GM20431 (cell line): ENCODE results near the gene POLR2L.

ENCODE experiments used
- in situ Hi-C: fragments of 300-500 bp; cut with MseI, MboI; formaldehyde crosslinking; loops from one replicate; pipeline ENCODE4 v1.15.0; 2020; ENCODE audit warnings: low sequenced_read_pairs; ENCODE audit not compliant: unreplicated experiment

POLR2L gene

DNA sequence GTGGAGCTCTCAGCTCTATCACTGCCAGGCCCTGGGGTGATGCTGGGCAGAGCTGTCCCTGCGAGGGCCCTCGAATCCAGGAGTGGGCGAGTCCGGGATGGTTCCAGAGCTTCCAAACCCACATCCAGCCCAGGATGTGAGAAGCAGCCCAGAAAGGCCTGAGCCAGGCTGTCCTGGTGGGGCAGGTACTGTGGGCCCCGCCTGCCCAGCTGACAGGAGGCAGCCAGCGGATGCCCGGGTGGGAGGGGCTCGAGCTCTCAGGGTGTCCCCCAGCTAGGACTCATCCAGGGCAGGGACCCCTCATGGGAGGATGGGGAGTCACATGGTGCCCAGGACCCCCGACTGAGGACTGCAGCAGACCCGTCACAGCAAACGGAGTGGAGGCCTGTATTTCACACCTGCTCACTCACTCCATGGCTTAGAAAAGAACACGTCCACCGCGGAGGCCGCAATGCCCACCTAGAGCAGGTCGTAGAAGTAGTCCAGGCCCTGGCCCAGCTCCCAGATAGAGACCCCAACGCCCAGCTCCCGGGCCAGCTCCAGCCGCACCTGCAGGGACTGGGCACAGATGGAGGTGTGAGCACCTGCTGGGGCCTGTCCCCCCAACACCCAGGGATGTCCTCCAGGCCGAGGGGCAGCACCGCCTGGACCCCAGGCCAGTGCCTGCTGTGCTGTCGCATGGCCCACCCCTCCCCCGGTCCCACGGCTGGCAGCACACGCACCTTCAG, 27.2 kb upstream of the POLR2L start:
- in situ Hi-C loops: no loop called here

- in situ Hi-C loops: no loop called here
Observed at GRCh38 chr11:868802-869201, 26.5 kb upstream of the POLR2L start.

GRCh38 chr11:868394-868793, 26.1 kb upstream of the POLR2L start:
- in situ Hi-C loops: no loop called here

- in situ Hi-C loops: no loop called here
Observed at GRCh38 chr11:867856-868358, 25.6 kb upstream of the POLR2L start.

DNA sequence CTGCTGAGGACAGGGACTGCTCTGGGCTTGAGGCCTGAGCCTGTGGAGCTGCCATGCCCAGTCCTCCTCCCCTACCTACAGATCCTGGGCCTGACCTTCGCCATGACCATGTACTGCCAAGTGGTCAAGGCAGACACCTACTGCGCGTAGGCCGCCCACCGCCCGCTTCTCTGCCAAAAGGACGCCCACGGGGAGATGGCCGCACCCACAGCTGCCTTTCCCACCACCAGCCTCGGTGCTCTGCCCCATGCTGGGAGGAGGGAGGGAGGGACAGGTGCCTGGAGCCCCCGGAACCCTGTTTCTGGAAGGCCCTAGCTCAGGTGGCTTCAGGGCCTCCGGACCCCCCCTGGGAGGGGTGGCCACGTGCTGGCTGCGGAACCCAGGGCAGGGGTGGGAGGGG, 24.2 kb upstream of the POLR2L start:
- in situ Hi-C loops: no loop called here

- in situ Hi-C loops: no loop called here
Observed at GRCh38 chr11:865462-866430, 23.4 kb upstream of the POLR2L start.

DNA sequence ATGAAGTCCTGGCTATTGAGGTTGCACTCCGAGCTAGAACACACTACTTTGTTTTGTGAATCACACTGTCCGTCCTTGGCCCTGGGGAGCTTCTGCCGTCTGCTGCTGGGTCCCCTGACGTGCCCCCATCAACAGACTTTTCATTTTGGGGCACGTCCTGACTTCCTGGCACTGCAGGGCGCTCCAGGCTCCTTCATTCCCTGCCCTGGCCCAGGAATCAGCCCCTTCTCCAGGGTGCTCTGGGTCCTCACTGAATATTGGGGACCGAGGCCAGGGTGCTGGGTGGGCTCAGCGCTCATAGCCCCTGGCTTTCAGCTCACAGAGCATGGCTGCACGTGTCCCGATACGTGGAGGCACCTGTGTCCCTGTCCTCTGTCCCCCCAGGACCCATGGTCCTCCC, 22.6 kb upstream of the POLR2L start:
- in situ Hi-C loops: no loop called here

- in situ Hi-C loops: no loop called here
Observed at GRCh38 chr11:863910-864827, 21.8 kb upstream of the POLR2L start.

- in situ Hi-C loops: no loop called here
Observed at GRCh38 chr11:863023-863909, 20.9 kb upstream of the POLR2L start.

- in situ Hi-C loops: no loop called here
Observed at GRCh38 chr11:862696-863022, 20.3 kb upstream of the POLR2L start.

- in situ Hi-C loops: no loop called here
Observed at GRCh38 chr11:862081-862661, 19.8 kb upstream of the POLR2L start.

DNA sequence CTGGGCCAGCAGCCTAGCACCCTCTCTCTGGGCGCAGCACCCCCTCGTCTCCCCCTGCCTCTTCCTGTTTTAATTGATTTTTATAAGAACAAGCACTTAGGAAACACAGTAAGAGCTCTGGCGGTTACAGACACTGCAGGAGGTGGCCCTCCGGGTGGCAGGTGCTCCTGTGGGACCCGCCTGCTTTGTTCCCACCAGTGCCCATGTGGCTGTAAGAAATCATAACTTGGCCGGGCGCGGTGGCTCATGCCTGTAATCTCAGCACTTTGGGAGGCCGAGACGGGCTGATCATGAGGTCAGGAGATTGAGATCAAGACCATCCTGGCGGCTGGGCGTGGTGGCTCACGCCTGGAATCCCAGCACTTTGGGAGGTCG, 18.8 kb upstream of the POLR2L start:
- in situ Hi-C loops: no loop called here

DNA sequence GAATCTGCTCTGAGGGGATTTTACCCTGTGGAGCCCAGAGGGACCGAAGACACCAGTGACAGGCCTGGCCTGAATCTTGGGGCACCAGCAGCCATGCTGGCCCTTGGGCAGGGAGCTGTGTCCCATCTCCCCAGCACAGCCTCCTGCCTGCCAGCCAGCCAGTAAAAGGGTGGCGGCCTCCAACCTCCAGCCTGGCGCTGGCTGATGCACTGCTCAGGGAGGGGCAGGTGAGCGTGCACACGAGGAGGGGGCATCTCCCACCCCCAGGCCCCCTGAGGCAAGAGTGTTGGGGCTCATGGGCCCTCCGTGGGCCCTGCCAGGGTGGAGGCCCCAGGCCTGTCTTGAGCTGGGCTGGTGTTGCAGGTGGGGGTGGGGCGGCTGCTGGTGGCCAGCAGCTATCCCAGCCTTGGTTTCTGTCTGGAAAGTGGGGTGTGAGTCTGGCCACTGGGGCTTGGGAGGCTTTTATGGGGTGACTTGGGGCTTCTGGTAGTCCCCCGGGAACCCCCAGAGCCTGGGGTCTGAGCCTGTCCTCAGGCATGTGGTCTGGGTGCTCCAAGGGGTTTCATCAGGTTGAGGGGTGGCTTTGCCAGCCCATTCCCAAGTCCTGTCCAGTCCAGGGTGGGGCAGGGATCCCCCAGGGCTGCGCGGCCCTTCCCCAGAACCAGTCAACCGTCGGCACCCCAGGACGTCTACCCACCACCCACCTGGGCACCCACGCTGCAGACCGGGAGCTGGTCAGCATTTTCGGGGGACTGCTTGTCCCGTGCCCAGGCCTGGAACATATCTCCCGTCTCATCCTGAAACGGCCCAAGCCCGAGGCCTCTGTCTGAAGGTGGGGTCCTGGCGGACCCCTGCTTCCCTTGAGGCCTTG, 18.1 kb upstream of the POLR2L start:
- in situ Hi-C loops: no loop called here

DNA sequence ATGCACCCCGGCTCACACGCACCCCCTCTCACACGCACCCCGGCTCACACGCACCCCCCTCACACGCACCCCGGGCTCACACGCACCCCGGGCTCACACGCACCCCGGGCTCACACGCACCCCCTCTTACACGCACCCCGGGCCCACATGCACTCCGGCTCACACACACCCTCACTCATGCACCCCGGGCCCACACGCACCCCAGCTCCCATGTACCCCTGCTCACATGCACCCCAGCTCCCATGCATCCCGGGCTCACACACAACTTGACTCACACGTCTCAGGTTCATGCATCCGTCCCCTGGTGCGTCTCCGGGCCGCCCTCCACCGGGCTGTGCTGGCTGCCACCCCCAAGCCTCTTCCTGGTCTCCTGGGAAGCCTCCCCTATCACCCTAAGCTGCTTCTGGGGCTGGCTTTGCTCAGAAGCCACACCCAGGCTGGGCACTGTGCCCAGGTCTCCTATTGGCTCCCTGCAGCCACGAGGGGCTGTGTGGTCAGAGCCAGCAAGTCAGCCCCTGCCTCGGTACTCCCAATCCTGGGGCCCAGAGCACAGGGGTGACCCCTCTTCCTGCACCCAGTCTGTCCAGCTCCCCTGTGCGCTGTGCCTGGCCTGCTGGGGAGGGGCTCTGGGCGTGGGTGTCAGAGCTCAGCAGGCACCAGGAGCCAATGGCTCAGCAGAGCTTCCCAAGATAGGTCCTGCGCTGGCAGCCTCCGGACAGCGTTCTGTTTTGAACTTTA, 17.2 kb upstream of the POLR2L start:
- in situ Hi-C loops: loop anchor here (10.0 kb wide), 1 partner anchor 195 kb away; no protein-coding TSS in a partner anchor

DNA sequence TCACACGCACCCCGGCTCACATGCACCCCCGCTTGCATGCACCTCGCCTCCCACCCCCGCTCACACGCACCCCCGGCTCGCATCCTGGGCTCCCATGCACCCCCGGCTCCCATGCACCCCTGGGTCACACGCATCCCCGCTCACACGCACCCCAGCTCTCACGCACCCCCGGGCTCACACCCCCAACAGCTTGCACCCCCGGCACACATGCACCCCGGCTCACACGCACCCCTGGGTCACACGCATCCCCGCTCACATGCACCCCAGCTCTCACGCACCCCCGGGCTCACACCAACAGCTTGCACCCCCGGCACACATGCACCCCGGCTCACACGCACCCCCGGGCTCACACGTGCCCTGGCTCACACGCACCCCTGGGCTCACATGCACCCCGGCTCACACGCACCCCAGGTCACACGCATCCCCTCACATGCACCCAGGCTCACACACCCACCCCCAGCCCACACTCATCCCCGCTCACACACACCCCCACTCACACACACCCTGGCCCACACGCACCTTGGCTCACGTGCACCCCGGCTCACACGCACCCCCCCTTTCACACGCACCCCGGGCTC, 16.5 kb upstream of the POLR2L start:
- in situ Hi-C loops: loop anchor here (10.0 kb wide), 1 partner anchor 196 kb away; no protein-coding TSS in a partner anchor

- in situ Hi-C loops: loop anchor here (10.0 kb wide), 1 partner anchor 197 kb away; no protein-coding TSS in a partner anchor
Observed at GRCh38 chr11:858053-858761, 15.9 kb upstream of the POLR2L start.
